ENCODE measurements around the gene UNC13B.

UNC13B gene

DNA sequence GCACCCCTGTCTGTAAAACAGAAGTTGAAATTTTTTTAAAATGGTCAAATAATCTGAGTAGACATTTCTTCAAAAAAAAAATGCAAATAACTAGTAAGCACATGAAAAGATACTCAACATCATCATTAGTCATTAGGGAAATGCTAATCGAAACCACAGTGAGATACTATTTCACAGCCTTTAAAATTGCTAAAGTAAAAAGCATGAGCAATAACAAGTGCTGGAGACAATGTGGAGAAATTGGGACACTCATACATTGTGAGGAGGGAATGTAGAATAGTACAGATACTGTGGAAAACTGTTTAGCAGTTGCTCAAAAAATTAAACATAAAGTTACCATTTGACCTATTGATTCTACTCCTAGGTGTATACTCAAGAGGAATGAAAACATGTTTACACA, 269.7 kb downstream of the UNC13B start:
- DNase-seq (ENCODE audit: low spot score): no peak

DNA sequence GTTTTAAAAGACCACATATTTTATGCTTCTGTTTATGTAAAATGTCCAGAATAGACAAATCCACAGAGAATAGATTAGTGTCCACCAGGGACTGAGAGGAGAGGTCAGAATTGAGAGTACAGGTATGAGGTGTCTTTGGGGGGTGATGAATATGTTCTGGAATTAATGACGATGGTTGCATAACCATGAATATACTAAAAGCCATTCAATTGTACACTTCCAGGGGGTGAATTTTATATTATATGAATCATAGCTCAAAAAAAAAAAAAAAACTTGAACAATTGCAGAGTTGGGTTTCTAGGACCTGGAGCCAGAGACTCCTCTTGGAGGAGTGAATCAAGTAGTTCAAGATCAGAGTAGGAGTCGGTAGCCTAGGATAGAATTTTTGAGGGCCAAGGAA, 270.3 kb downstream of the UNC13B start:
- DNase-seq (ENCODE audit: low spot score): no peak

DNA sequence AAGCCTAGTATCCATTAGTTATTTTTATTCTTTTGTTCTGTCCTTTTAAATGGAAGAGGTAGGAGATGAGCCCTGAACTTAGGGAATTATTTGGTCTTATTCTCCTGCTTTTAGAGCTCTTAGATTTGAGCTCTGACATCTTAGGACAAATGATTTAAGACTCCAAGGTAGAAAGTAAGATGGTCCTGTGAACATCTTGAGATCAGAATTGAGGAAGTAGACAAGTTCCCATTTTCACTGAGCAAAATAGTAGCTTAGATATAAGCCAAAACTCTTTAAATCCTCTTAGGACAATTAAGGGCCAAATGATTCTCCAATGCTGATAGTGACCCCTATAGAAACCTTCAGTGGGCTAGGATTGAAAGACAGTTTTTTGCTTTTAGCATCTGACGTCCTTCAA, 275.1 kb downstream of the UNC13B start:
- DNase-seq (ENCODE audit: low spot score): no peak

DNA sequence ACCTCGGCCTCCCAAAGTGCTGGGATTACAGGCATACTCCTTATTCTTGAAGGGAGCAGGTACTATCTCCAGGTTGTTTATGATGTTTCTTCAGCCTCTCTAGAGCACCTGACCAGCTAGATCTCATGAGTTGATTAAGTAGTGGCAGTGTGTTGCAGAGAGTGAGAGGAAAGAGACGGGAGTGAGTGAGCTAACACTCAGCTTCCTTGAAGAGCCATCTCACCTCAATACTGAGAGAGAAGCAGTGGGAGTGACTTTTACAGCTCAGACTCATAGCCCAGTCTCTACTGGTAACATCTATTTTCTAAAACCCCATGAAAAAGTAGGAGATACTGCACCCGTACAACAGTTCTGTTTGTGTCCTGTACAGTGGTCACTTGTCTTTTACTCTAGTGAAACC, 284.2 kb downstream of the UNC13B start:
- no peak for DNase-seq (ENCODE audit: low spot score)

DNA sequence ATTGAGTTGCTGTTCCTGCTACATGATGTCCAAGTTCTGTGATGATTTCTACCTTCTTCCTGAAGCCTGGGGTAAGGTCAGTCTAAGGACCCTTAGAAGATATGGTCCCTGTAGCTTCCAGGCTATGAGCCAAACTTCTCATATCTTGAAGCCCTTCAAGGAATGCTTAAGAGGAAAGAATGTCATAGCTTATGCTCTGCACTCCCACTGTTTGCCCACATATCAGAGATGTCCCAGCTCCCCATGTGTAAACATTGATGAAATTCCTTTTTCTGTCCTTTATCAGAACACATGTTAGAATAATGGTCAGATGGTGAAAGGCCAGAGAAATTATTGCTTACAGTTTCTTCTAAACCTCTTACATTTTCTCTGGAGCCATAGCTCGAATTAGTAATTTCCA, 286.7 kb downstream of the UNC13B start:
- DNase-seq (ENCODE audit: low spot score): no peak

DNA sequence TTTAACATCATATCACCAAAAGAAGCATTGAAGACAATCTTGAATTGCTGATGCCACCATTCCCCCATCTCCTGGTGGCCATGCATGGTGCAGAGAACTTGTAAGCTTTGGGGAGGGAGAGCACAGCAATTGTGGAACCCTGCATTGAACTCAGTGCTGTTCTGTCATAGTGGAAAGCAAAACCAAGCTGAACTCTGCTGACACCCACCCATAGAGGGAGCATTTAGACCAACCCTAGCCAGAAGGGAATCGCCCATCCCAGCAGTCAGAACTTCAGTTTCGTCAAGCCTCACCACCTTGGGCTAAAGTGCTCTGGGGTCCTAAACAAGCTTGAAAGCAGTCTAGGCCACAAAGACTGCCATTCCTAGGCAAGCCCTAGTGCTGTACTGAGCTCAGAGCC, 290.7 kb downstream of the UNC13B start:
- DNase-seq (ENCODE audit: low spot score): no peak

DNA sequence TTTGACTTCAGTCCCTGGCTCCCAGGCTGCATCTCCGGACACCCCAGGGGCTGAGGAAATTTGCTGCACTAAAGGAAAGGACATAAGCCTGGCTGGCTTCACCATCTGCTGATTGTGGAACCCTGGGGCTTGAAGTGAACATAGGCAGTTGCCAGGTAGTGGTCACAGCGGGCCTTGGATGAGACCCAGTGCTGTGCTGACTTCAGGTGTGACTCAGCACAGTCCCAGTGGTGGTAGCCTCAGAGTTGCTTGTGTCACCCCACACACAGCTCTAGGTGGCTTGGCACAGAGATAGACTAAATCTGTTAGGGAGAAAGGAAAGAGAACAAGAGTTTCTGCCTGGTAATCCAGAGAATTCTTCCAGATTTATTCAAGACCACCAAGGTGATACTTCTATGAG, 292.0 kb downstream of the UNC13B start:
- DNase-seq (ENCODE audit: low spot score): no peak
